Measurements from ENCODE around the gene NUMBL. TPM values are rescaled to one million over a fixed set of nuclear protein-coding genes. Genes with fewer than 3 reads are reported as not detected.

The NUMBL gene
- total RNA-seq, 1 donor from 2014 or later = 66.0 TPM

GRCh38 chr19:40702337-40703012, 12.0 kb upstream of the NUMBL start:
- Histone ChIP-seq H3K4me1 (no peaks in the 10 kb centered on the region), H3K27me3 (no peaks in the 10 kb centered on the region), H3K27ac (no peak overlapping the region), H3K9me3 (no peaks in the 10 kb centered on the region), H3K4me3 (no peak overlapping the region), H3K36me3 (peaks cover 0 to 49% of the 10 kb centered on the region in 2 donors)
- TF ChIP-seq, protein P1, sequence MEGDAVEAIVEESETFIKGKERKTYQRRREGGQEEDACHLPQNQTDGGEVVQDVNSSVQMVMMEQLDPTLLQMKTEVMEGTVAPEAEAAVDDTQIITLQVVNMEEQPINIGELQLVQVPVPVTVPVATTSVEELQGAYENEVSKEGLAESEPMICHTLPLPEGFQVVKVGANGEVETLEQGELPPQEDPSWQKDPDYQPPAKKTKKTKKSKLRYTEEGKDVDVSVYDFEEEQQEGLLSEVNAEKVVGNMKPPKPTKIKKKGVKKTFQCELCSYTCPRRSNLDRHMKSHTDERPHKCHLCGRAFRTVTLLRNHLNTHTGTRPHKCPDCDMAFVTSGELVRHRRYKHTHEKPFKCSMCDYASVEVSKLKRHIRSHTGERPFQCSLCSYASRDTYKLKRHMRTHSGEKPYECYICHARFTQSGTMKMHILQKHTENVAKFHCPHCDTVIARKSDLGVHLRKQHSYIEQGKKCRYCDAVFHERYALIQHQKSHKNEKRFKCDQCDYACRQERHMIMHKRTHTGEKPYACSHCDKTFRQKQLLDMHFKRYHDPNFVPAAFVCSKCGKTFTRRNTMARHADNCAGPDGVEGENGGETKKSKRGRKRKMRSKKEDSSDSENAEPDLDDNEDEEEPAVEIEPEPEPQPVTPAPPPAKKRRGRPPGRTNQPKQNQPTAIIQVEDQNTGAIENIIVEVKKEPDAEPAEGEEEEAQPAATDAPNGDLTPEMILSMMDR (IDR thresholded peaks at IDR 0.05) = no peak
- TF ChIP-seq POLR2A (IDR thresholded peaks at IDR 0.05) (no peak), POLR2AphosphoS5 (IDR thresholded peaks at IDR 0.05; ENCODE audit: insufficient read depth in 1 of 2, low read depth in 1 of 2) (no peak)
- DNase-seq (ENCODE audit: extremely low spot score in 2 of 2) = no peak
- intact Hi-C loops (cut with DNase I) = no loop called here

GRCh38 chr19:40701758-40702157, 11.3 kb upstream of the NUMBL start:
- no peaks in the 10 kb centered on the region for H3K9me3 ChIP-seq
- TF ChIP-seq POLR2AphosphoS5 (IDR thresholded peaks at IDR 0.05; ENCODE audit: insufficient read depth in 1 of 2, low read depth in 1 of 2) = no peak
- TF ChIP-seq POLR2A (IDR thresholded peaks at IDR 0.05) = no peak
- TF ChIP-seq, protein P1 (IDR thresholded peaks at IDR 0.05) = no peak
- no peaks in the 10 kb centered on the region for H3K27me3 ChIP-seq
- peaks cover 0 to 48% of the 10 kb centered on the region in 2 donors for H3K36me3 ChIP-seq
- intact Hi-C loops (cut with DNase I) = no loop called here
- no peak overlapping the region for H3K4me3 ChIP-seq
- H3K27ac ChIP-seq = no peak overlapping the region
- H3K4me1 ChIP-seq = no peaks in the 10 kb centered on the region
- DNase-seq (ENCODE audit: extremely low spot score in 2 of 2) = no peak

GRCh38 chr19:40700083-40700482, 9.6 kb upstream of the NUMBL start:
- DNase-seq (ENCODE audit: extremely low spot score in 2 of 2) = no peak
- no peak for TF ChIP-seq POLR2AphosphoS5 (IDR thresholded peaks at IDR 0.05; ENCODE audit: insufficient read depth in 1 of 2, low read depth in 1 of 2)
- no peak for TF ChIP-seq POLR2A (IDR thresholded peaks at IDR 0.05)
- TF ChIP-seq, protein P1 (IDR thresholded peaks at IDR 0.05) = no peak
- Histone ChIP-seq H3K4me3 (no peak overlapping the region), H3K27me3 (no peaks in the 10 kb centered on the region), H3K4me1 (no peaks in the 10 kb centered on the region), H3K9me3 (no peaks in the 10 kb centered on the region), H3K36me3 (peaks cover 0 to 43% of the 10 kb centered on the region in 2 donors), H3K27ac (no peak overlapping the region)
- intact Hi-C loops (cut with DNase I) = no loop called here

- TF ChIP-seq, protein P1 (IDR thresholded peaks at IDR 0.05) = no peak
- TF ChIP-seq POLR2AphosphoS5 (IDR thresholded peaks at IDR 0.05; ENCODE audit: insufficient read depth in 1 of 2, low read depth in 1 of 2) = no peak
- no peak for TF ChIP-seq POLR2A (IDR thresholded peaks at IDR 0.05)
- H3K27me3 ChIP-seq = no peaks in the 10 kb centered on the region
- peaks cover 3% of the 10 kb centered on the region for H3K4me1 ChIP-seq
- H3K4me3 ChIP-seq = no peak overlapping the region
- H3K27ac ChIP-seq = no peak overlapping the region
- H3K36me3 ChIP-seq = peaks cover 0 to 18% of the 10 kb centered on the region in 2 donors
- no peaks in the 10 kb centered on the region for H3K9me3 ChIP-seq
- DNase-seq (ENCODE audit: extremely low spot score in 2 of 2) = no peak
- intact Hi-C loops (cut with DNase I) = no loop called here
Observed at GRCh38 chr19:40697007-40697406, 6.6 kb upstream of the NUMBL start.

DNA sequence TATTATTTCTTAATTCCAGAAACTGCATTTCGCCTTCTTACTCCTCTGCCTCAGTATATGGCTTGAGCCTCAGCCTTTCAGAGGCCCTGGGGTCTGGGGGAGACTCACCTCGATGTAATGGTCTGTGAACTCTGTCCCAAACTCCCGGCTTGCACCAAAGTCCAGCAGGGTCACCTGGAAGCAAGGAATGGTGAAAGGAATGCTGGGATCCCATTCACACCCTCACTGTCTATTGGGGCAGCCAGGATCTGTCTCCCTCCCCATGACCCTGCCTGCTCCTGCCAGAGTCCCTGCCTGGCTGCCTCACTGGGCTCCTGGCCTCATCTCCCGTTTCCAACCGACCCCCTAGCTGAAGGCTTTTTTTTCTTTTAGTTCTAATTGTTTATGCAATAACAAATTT, 5.4 kb upstream of the NUMBL start:
- DNase-seq (ENCODE audit: extremely low spot score in 2 of 2) = no peak
- intact Hi-C loops (cut with DNase I) = no loop called here
- no peak overlapping the region for H3K27ac ChIP-seq
- H3K9me3 ChIP-seq = no peaks in the 10 kb centered on the region
- peaks cover 0 to 7% of the 10 kb centered on the region in 2 donors for H3K36me3 ChIP-seq
- H3K4me3 ChIP-seq = no peak overlapping the region
- peaks cover 14% of the 10 kb centered on the region for H3K4me1 ChIP-seq
- no peak for TF ChIP-seq POLR2A (IDR thresholded peaks at IDR 0.05)
- no peak for TF ChIP-seq POLR2AphosphoS5 (IDR thresholded peaks at IDR 0.05; ENCODE audit: insufficient read depth in 1 of 2, low read depth in 1 of 2)
- TF ChIP-seq, protein P1 (IDR thresholded peaks at IDR 0.05) = no peak
- no peaks in the 10 kb centered on the region for H3K27me3 ChIP-seq
